ENCODE results near the gene PLA2G6.

DNA sequence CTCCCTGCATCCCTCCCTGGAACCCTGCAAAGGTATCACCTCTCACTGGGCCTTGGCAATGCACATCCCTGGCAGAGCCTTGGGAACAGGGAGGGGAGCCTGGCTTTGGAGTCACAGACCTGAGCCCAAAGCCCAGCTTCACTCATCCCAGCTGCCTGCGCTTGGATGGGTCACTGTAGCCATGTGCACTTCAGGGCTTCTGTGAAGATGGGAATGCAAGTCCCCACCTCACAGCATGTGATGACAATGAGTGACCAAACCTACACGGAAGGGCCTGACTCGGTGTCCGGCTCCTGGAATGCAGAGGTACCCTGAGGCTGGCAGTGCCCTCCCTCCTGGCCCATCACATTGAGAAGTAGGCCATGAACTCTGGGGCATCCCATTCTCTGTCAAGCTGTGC lies 48.3 kb downstream of the PLA2G6 start:
- TF ChIP-seq TCF7L2 (IDR thresholded peaks at IDR 0.05; ENCODE audit: borderline replicate concordance, extremely low read depth, insufficient read depth, insufficient read length) (no peak), ELF1 (IDR thresholded peaks at IDR 0.05; ENCODE audit: borderline replicate concordance, low read depth) (no peak), CTCF (IDR thresholded peaks at IDR 0.05 in 2 of 3, conservative IDR thresholded peaks at IDR 0.05 in 1 of 3; ENCODE audit: borderline replicate concordance in 1 of 3, insufficient read depth in 1 of 3, low read depth in 2 of 3, low read length in 2 of 3) (no peak), ZFX (IDR thresholded peaks at IDR 0.05) (no peak), POLR2AphosphoS5 (IDR thresholded peaks at IDR 0.05; ENCODE audit: low read depth, low read length) (no peak)
- TF ChIP-seq, protein P1, sequence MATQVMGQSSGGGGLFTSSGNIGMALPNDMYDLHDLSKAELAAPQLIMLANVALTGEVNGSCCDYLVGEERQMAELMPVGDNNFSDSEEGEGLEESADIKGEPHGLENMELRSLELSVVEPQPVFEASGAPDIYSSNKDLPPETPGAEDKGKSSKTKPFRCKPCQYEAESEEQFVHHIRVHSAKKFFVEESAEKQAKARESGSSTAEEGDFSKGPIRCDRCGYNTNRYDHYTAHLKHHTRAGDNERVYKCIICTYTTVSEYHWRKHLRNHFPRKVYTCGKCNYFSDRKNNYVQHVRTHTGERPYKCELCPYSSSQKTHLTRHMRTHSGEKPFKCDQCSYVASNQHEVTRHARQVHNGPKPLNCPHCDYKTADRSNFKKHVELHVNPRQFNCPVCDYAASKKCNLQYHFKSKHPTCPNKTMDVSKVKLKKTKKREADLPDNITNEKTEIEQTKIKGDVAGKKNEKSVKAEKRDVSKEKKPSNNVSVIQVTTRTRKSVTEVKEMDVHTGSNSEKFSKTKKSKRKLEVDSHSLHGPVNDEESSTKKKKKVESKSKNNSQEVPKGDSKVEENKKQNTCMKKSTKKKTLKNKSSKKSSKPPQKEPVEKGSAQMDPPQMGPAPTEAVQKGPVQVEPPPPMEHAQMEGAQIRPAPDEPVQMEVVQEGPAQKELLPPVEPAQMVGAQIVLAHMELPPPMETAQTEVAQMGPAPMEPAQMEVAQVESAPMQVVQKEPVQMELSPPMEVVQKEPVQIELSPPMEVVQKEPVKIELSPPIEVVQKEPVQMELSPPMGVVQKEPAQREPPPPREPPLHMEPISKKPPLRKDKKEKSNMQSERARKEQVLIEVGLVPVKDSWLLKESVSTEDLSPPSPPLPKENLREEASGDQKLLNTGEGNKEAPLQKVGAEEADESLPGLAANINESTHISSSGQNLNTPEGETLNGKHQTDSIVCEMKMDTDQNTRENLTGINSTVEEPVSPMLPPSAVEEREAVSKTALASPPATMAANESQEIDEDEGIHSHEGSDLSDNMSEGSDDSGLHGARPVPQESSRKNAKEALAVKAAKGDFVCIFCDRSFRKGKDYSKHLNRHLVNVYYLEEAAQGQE (IDR thresholded peaks at IDR 0.05; ENCODE audit: low read depth): no peak
